ENCODE measurements around the gene FGF14. TPM values are rescaled to one million over a fixed set of nuclear protein-coding genes. Genes with fewer than 3 reads are reported as not detected.

The FGF14 gene
- total RNA-seq, 4 donors from 2014 or later = 0.12 to 3.5 (median 1.3) TPM

- ATAC-seq (ENCODE audit: low FRiP score) = no peak
- no peak for DNase-seq (ENCODE audit: low spot score)
- no peak for TF ChIP-seq CTCF (IDR thresholded peaks at IDR 0.05)
Observed at GRCh38 chr13:102347490-102347889, 54.4 kb downstream of the FGF14 start.

- no peak for DNase-seq (ENCODE audit: low spot score)
- no peak for ATAC-seq (ENCODE audit: low FRiP score)
- TF ChIP-seq CTCF (IDR thresholded peaks at IDR 0.05) = no peak
Observed at GRCh38 chr13:102346769-102347168, 55.1 kb downstream of the FGF14 start.

- no peak for ATAC-seq (ENCODE audit: low FRiP score)
- TF ChIP-seq CTCF (IDR thresholded peaks at IDR 0.05) = no peak
Observed at GRCh38 chr13:102344410-102344809, 57.4 kb downstream of the FGF14 start.

GRCh38 chr13:102333320-102334198 is 68.3 kb downstream of the FGF14 start:
- ATAC-seq (ENCODE audit: low FRiP score) (no peak), DNase-seq (ENCODE audit: low spot score) (no peak)
- no peak for TF ChIP-seq CTCF (IDR thresholded peaks at IDR 0.05)

More at GRCh38 chr13:102344410-102344809, 57.4 kb downstream of the FGF14 start:
- no peak for DNase-seq (ENCODE audit: low spot score)

GRCh38 chr13:102328909-102329308 is 72.9 kb downstream of the FGF14 start:
- no peak for DNase-seq (ENCODE audit: low spot score)
- ATAC-seq (ENCODE audit: low FRiP score) = no peak
- TF ChIP-seq CTCF (IDR thresholded peaks at IDR 0.05) = no peak

GRCh38 chr13:102327119-102327617 is 74.7 kb downstream of the FGF14 start:
- TF ChIP-seq CTCF (IDR thresholded peaks at IDR 0.05) = no peak
- DNase-seq (ENCODE audit: low spot score) (no peak), ATAC-seq (ENCODE audit: low FRiP score) (no peak)

Measured in omental fat pad (tissue), 4 donors.